Upper lobe of left lung (tissue), 6 donors: ENCODE data around the gene DFFA. TPM values are rescaled to one million over a fixed set of nuclear protein-coding genes. Genes with fewer than 3 reads are reported as not detected.

ENCODE experiments used
- ATAC-seq, 2 donors: fragments of 200-7000 bp; cut with Tn5 transposase; one replicate each; pipeline ENCODE4 v1.9.1; 2022; ENCODE audit warnings: mild to moderate bottlenecking in 2 of 2, moderate library complexity in 2 of 2; ENCODE audit not compliant: low FRiP score in 2 of 2
- DNase-seq, 2 donors: peaks; one replicate each; pipeline ENCODE4 v3.0.0-alpha.2; 2019 to 2020
- H3K27ac ChIP-seq, 4 donors: fragments of 200-600 bp; sonication (generic); one replicate each; pipeline ENCODE4 v1.5.1; 2016 to 2019
- H3K27me3 ChIP-seq, 4 donors: fragments of 200-600 bp; sonication (generic); one replicate each; pipeline ENCODE4 v1.5.1; 2017 to 2019
- H3K36me3 ChIP-seq, 4 donors: fragments of 200-600 bp; sonication (generic); one replicate each; pipeline ENCODE4 v1.5.1; 2016 to 2019
- H3K4me1 ChIP-seq, 4 donors: fragments of 200-600 bp; sonication (generic); one replicate each; pipeline ENCODE4 v1.5.1; 2018 to 2019
- H3K4me3 ChIP-seq, 4 donors: fragments of 200-600 bp; sonication (generic); one replicate each; pipeline ENCODE4 v1.5.1; 2017 to 2019; ENCODE audit warnings: mild to moderate bottlenecking in 2 of 4, moderate library complexity in 1 of 4
- H3K9me3 ChIP-seq, 4 donors: fragments of 200-600 bp; sonication (generic); one replicate each; pipeline ENCODE4 v1.5.1; 2018 to 2019
- CTCF ChIP-seq, 6 experiments: fragments of 450-650 bp in 4 of 6; fragments of 200-600 bp in 2 of 6; sonication (generic) in 2 of 6; IDR thresholded peaks; one replicate each; pipeline ENCODE4 v1.5.1; 2016 to 2019; ENCODE audit warnings: antibody characterized with exemption in 6 of 6
- EP300 ChIP-seq, 4 donors: sonication (generic); formaldehyde crosslinking; IDR thresholded peaks; one replicate each; pipeline ENCODE4 v1.5.1; 2017; ENCODE audit warnings: antibody characterized with exemption in 4 of 4, control low read depth in 2 of 4
- POLR2A ChIP-seq, 4 donors: fragments of 450-650 bp; IDR thresholded peaks; one replicate each; pipeline ENCODE4 v1.5.1; 2016 to 2017; ENCODE audit warnings: antibody characterized with exemption in 4 of 4, mild to moderate bottlenecking in 2 of 4
- POLR2AphosphoS5 ChIP-seq, 2 donors: sonication (generic); formaldehyde crosslinking; IDR thresholded peaks; one replicate each; pipeline ENCODE4 v1.5.1; 2017; ENCODE audit warnings: antibody characterized with exemption in 2 of 2
- WGBS, 2 donors: methylation state at CpG; one replicate each; pipeline ENCODE4 v1.1.5; 2017 to 2018; 5-methylcytosine and 5-hydroxymethylcytosine counted together
- total RNA-seq, 6 donors: library from RNA; depleted of rRNA in 4 of 6; stranded (reverse); fragments of >200 nt in 4 of 6; gene quantifications; one replicate each; pipeline versions ENCODE4 v1.1.0 to v1.2.1, GENCODE V29; 2016 to 2021
- donor health status: DM: no; HTN: no; CAD: no; lungs with moderate emphysema.
- donor health status: DM: no; HTN: yes; CAD: no; lungs with severe emphysema.

DFFA gene
- total RNA-seq, 6 donors from 2014 or later: 15.8 to 37.2 (median 22.9) TPM

GRCh38 chr1:10510520-10511493, 38.5 kb upstream of the DFFA start:
- Histone ChIP-seq H3K36me3 (no peaks in the 10 kb centered on the region), H3K27me3 (no peaks in the 10 kb centered on the region), H3K9me3 (no peaks in the 10 kb centered on the region), H3K4me1 (peaks cover 50 to 71% (median 54%) of the 10 kb centered on the region in 4 donors), H3K4me3 (no peak overlapping the region), H3K27ac (peak overlapping the region; percentile 61 to 74 (median 66))
- ATAC-seq (peak; percentile 63 to 87), DNase-seq (peak in 1 of 2 donors; percentile 53)
- TF ChIP-seq EP300 (IDR thresholded peaks at IDR 0.05) (peak in 1 of 4 donors; percentile 35), POLR2AphosphoS5 (IDR thresholded peaks at IDR 0.05) (no peak), CTCF (IDR thresholded peaks at IDR 0.05) (peak in 1 of 6 experiments; percentile 8), POLR2A (IDR thresholded peaks at IDR 0.05) (peak in 1 of 4 donors; percentile 22)
- WGBS, 2 donors: 16 to 25% methylated on average over 12 of the region's 12 CpGs

- DNase-seq: no peak
- ATAC-seq: no peak
- Histone ChIP-seq H3K36me3 (no peaks in the 10 kb centered on the region), H3K4me3 (no peak overlapping the region), H3K9me3 (no peaks in the 10 kb centered on the region), H3K27me3 (no peaks in the 10 kb centered on the region), H3K4me1 (peaks cover 42 to 62% (median 45%) of the 10 kb centered on the region in 4 donors), H3K27ac (peak overlapping the region; percentile 61 to 74 (median 66))
- no peak for TF ChIP-seq POLR2A (IDR thresholded peaks at IDR 0.05)
- TF ChIP-seq CTCF (IDR thresholded peaks at IDR 0.05): no peak
- TF ChIP-seq POLR2AphosphoS5 (IDR thresholded peaks at IDR 0.05): no peak
- TF ChIP-seq EP300 (IDR thresholded peaks at IDR 0.05): no peak
- 74 to 75% methylated on average over 6 of the region's 6 CpGs for WGBS, 2 donors
Measured at GRCh38 chr1:10509809-10510509, 37.6 kb upstream of the DFFA start.

- DNase-seq (no peak), ATAC-seq (no peak)
- no peak overlapping the region for H3K4me3 ChIP-seq
- no peak overlapping the region for H3K27ac ChIP-seq
- TF ChIP-seq POLR2AphosphoS5 (IDR thresholded peaks at IDR 0.05) (no peak), POLR2A (IDR thresholded peaks at IDR 0.05) (no peak), CTCF (IDR thresholded peaks at IDR 0.05) (no peak), EP300 (IDR thresholded peaks at IDR 0.05) (no peak)
- peaks cover 33 to 54% (median 37%) of the 10 kb centered on the region in 4 donors for H3K4me1 ChIP-seq
- H3K36me3 ChIP-seq: no peaks in the 10 kb centered on the region
- H3K27me3 ChIP-seq: no peaks in the 10 kb centered on the region
- no peaks in the 10 kb centered on the region for H3K9me3 ChIP-seq
- WGBS, 2 donors: 57 to 82% methylated on average over 3 of the region's 3 CpGs
Measured at GRCh38 chr1:10508511-10508951, 36.2 kb upstream of the DFFA start.

GRCh38 chr1:10507111-10507879, 35.0 kb upstream of the DFFA start:
- peaks cover 33 to 47% (median 34%) of the 10 kb centered on the region in 4 donors for H3K4me1 ChIP-seq
- H3K27me3 ChIP-seq: no peaks in the 10 kb centered on the region
- H3K9me3 ChIP-seq: no peaks in the 10 kb centered on the region
- peak; percentile 81 to 88 for ATAC-seq
- H3K27ac ChIP-seq: no peak overlapping the region
- peak; percentile 62 to 83 (median 80) for TF ChIP-seq CTCF (IDR thresholded peaks at IDR 0.05)
- no peak for TF ChIP-seq POLR2A (IDR thresholded peaks at IDR 0.05)
- TF ChIP-seq POLR2AphosphoS5 (IDR thresholded peaks at IDR 0.05): no peak
- TF ChIP-seq EP300 (IDR thresholded peaks at IDR 0.05): no peak
- peak; percentile 76 to 82 for DNase-seq
- WGBS, 2 donors: 59 to 65% methylated on average over 12 to 17 of the region's 17 CpGs
- no peak overlapping the region for H3K4me3 ChIP-seq
- no peaks in the 10 kb centered on the region for H3K36me3 ChIP-seq
